ENCODE results near the gene IGFBPL1. TPM values are rescaled to one million over a fixed set of nuclear protein-coding genes. Genes with fewer than 3 reads are reported as not detected.

IGFBPL1 gene
- total and polyA plus RNA-seq, 2 of the 13 experiments (the other 11 are each of a cell fraction or from before 2014, with no cell fraction given), result 0.24 TPM; not detected in 1

DNA sequence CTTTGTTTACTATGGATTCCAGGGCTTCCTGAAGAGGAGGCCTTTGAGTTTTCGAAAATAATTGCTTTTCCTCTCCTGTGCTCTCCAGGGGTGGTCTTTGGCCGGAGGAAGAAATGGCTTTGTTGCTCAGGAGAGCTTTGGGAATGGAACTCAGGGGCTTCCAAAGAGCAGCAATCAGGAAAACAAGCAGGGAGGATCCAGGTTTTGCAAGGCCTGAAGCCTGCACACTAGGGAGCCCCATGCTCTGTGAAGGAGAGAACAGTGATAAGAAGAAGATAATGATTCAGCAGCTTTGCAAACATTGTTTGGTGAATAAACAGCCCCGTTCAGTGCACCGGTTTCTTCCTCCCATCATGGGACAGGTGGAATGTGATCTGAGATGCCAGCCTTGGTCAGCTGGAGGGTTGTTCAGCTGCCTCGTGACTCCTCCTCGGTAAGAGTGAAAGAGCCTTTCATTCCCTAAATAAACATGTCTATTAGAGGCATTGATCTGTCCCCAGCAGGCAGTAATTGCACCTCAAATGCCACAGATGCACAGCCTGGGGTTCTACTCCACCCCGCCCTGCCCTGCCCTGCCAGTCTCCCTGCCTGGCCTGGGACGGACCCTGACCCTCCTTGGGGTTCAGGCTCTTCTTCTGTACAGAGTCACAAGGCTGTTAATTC lies 43.3 kb downstream of the IGFBPL1 start (continued):
- TF ChIP-seq ZNF557 (CRISPR knock-in tag; IDR thresholded peaks at IDR 0.05) (0 out of 2 replicates have a peak, but pooled peaks have one; percentile 61), ELF3 (CRISPR knock-in tag; IDR thresholded peaks at IDR 0.05) (peak; percentile 89), ZNF567 (CRISPR knock-in tag; IDR thresholded peaks at IDR 0.05; ENCODE audit: borderline replicate concordance) (peak; percentile 62; the same call in 1 of the 2 replicates), ZBTB20 (CRISPR knock-in tag; IDR thresholded peaks at IDR 0.05; ENCODE audit: borderline replicate concordance, low read depth) (peak; percentile 61; the same call in 1 of the 2 replicates), NR2F6 (IDR thresholded peaks at IDR 0.05) (peak; percentile 53), NR2F6 (CRISPR knock-in tag; IDR thresholded peaks at IDR 0.05) (peak; percentile 84), ZNF160 (CRISPR knock-in tag; IDR thresholded peaks at IDR 0.05) (no peak), ZNF782 (CRISPR knock-in tag; IDR thresholded peaks at IDR 0.05; ENCODE audit: borderline replicate concordance) (peak; percentile 44; the same call in 1 of the 2 replicates), ZNF317 (CRISPR knock-in tag; IDR thresholded peaks at IDR 0.05) (peak; percentile 44; the same call in 1 of the 2 replicates), ZNF644 (CRISPR knock-in tag; IDR thresholded peaks at IDR 0.05; ENCODE audit: low read depth) (peak; percentile 57; the same call in 1 of the 2 replicates), ISL2 (CRISPR knock-in tag; IDR thresholded peaks at IDR 0.05) (peak; percentile 95), ONECUT2 (CRISPR knock-in tag; IDR thresholded peaks at IDR 0.05) (peak; percentile 90)
- TF ChIP-seq, protein P1, sequence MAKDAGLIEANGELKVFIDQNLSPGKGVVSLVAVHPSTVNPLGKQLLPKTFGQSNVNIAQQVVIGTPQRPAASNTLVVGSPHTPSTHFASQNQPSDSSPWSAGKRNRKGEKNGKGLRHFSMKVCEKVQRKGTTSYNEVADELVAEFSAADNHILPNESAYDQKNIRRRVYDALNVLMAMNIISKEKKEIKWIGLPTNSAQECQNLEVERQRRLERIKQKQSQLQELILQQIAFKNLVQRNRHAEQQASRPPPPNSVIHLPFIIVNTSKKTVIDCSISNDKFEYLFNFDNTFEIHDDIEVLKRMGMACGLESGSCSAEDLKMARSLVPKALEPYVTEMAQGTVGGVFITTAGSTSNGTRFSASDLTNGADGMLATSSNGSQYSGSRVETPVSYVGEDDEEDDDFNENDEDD (CRISPR knock-in tag; IDR thresholded peaks at IDR 0.05; ENCODE audit: borderline replicate concordance), result no peak
- TF ChIP-seq, protein P2, sequence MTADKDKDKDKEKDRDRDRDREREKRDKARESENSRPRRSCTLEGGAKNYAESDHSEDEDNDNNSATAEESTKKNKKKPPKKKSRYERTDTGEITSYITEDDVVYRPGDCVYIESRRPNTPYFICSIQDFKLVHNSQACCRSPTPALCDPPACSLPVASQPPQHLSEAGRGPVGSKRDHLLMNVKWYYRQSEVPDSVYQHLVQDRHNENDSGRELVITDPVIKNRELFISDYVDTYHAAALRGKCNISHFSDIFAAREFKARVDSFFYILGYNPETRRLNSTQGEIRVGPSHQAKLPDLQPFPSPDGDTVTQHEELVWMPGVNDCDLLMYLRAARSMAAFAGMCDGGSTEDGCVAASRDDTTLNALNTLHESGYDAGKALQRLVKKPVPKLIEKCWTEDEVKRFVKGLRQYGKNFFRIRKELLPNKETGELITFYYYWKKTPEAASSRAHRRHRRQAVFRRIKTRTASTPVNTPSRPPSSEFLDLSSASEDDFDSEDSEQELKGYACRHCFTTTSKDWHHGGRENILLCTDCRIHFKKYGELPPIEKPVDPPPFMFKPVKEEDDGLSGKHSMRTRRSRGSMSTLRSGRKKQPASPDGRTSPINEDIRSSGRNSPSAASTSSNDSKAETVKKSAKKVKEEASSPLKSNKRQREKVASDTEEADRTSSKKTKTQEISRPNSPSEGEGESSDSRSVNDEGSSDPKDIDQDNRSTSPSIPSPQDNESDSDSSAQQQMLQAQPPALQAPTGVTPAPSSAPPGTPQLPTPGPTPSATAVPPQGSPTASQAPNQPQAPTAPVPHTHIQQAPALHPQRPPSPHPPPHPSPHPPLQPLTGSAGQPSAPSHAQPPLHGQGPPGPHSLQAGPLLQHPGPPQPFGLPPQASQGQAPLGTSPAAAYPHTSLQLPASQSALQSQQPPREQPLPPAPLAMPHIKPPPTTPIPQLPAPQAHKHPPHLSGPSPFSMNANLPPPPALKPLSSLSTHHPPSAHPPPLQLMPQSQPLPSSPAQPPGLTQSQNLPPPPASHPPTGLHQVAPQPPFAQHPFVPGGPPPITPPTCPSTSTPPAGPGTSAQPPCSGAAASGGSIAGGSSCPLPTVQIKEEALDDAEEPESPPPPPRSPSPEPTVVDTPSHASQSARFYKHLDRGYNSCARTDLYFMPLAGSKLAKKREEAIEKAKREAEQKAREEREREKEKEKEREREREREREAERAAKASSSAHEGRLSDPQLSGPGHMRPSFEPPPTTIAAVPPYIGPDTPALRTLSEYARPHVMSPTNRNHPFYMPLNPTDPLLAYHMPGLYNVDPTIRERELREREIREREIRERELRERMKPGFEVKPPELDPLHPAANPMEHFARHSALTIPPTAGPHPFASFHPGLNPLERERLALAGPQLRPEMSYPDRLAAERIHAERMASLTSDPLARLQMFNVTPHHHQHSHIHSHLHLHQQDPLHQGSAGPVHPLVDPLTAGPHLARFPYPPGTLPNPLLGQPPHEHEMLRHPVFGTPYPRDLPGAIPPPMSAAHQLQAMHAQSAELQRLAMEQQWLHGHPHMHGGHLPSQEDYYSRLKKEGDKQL (CRISPR knock-in tag; IDR thresholded peaks at IDR 0.05; ENCODE audit: low read depth), result peak; percentile 84
- TF ChIP-seq, protein P3, sequence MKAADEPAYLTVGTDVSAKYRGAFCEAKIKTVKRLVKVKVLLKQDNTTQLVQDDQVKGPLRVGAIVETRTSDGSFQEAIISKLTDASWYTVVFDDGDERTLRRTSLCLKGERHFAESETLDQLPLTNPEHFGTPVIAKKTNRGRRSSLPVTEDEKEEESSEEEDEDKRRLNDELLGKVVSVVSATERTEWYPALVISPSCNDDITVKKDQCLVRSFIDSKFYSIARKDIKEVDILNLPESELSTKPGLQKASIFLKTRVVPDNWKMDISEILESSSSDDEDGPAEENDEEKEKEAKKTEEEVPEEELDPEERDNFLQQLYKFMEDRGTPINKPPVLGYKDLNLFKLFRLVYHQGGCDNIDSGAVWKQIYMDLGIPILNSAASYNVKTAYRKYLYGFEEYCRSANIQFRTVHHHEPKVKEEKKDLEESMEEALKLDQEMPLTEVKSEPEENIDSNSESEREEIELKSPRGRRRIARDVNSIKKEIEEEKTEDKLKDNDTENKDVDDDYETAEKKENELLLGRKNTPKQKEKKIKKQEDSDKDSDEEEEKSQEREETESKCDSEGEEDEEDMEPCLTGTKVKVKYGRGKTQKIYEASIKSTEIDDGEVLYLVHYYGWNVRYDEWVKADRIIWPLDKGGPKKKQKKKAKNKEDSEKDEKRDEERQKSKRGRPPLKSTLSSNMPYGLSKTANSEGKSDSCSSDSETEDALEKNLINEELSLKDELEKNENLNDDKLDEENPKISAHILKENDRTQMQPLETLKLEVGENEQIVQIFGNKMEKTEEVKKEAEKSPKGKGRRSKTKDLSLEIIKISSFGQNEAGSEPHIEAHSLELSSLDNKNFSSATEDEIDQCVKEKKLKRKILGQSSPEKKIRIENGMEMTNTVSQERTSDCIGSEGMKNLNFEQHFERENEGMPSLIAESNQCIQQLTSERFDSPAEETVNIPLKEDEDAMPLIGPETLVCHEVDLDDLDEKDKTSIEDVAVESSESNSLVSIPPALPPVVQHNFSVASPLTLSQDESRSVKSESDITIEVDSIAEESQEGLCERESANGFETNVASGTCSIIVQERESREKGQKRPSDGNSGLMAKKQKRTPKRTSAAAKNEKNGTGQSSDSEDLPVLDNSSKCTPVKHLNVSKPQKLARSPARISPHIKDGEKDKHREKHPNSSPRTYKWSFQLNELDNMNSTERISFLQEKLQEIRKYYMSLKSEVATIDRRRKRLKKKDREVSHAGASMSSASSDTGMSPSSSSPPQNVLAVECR (CRISPR knock-in tag; IDR thresholded peaks at IDR 0.05; ENCODE audit: borderline replicate concordance), result peak; percentile 73
- TF ChIP-seq, protein P4, sequence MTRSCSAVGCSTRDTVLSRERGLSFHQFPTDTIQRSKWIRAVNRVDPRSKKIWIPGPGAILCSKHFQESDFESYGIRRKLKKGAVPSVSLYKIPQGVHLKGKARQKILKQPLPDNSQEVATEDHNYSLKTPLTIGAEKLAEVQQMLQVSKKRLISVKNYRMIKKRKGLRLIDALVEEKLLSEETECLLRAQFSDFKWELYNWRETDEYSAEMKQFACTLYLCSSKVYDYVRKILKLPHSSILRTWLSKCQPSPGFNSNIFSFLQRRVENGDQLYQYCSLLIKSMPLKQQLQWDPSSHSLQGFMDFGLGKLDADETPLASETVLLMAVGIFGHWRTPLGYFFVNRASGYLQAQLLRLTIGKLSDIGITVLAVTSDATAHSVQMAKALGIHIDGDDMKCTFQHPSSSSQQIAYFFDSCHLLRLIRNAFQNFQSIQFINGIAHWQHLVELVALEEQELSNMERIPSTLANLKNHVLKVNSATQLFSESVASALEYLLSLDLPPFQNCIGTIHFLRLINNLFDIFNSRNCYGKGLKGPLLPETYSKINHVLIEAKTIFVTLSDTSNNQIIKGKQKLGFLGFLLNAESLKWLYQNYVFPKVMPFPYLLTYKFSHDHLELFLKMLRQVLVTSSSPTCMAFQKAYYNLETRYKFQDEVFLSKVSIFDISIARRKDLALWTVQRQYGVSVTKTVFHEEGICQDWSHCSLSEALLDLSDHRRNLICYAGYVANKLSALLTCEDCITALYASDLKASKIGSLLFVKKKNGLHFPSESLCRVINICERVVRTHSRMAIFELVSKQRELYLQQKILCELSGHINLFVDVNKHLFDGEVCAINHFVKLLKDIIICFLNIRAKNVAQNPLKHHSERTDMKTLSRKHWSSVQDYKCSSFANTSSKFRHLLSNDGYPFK (CRISPR knock-in tag; IDR thresholded peaks at IDR 0.05; ENCODE audit: borderline replicate concordance), result peak; percentile 61; the same call in 1 of the 2 replicates

Data from HepG2 (cell line).